Ectodermal cell (in vitro differentiated cells): ENCODE data around the gene SPINT2.
A peak's percentile ranks its signal among the peaks of the same experiment; 100 is the strongest.

Source experiments
- H3K27ac ChIP-seq: 2 replicates; pipeline ENCODE4 v1.7.0; 2013; ENCODE audit warnings: mild to moderate bottlenecking, low read depth, low read length; ENCODE audit not compliant: insufficient read depth, poor library complexity, severe bottlenecking
- H3K27me3 ChIP-seq: 2 replicates; pipeline ENCODE4 v1.7.0; 2013; ENCODE audit warnings: mild to moderate bottlenecking, low read length; ENCODE audit not compliant: insufficient read depth, control insufficient read depth, poor library complexity, severe bottlenecking
- H3K36me3 ChIP-seq: one replicate; pipeline ENCODE4 v1.7.0; 2013; ENCODE audit warnings: low read length; ENCODE audit not compliant: control insufficient read depth, insufficient read depth
- H3K4me1 ChIP-seq: one replicate; pipeline ENCODE4 v1.7.0; 2013; ENCODE audit warnings: low read length; ENCODE audit not compliant: control insufficient read depth, insufficient read depth
- H3K4me3 ChIP-seq: 2 replicates; pipeline ENCODE4 v1.7.0; 2013; ENCODE audit warnings: low read depth, low read length, control low read depth; ENCODE audit not compliant: insufficient read depth
- H3K9me3 ChIP-seq: 2 replicates; pipeline ENCODE4 v1.7.0; 2013; ENCODE audit warnings: mild to moderate bottlenecking, low read length, moderate library complexity; ENCODE audit not compliant: control insufficient read depth
- WGBS, 2 experiments: methylation state at CpG; one replicate each; pipeline ENCODE4 v1.1.7; 2013; ENCODE audit warnings: missing lambda C conversion rate in 2 of 2; 5-methylcytosine and 5-hydroxymethylcytosine counted together

Gene SPINT2

GRCh38 chr19:38281811-38282566 lies 17.6 kb downstream of the SPINT2 start:
- Histone ChIP-seq H3K36me3 (no peaks in the 10 kb centered on the region), H3K4me3 (no peak overlapping the region), H3K9me3 (no peaks in the 10 kb centered on the region), H3K27me3 (no peaks in the 10 kb centered on the region), H3K27ac (no peak overlapping the region), H3K4me1 (peaks cover 10% of the 10 kb centered on the region)
- WGBS, 2 experiments = 86% methylated on average over 7 of the region's 7 CpGs

- no peaks in the 10 kb centered on the region for H3K36me3 ChIP-seq
Measured at GRCh38 chr19:38283271-38283670, 18.9 kb downstream of the SPINT2 start.

DNA sequence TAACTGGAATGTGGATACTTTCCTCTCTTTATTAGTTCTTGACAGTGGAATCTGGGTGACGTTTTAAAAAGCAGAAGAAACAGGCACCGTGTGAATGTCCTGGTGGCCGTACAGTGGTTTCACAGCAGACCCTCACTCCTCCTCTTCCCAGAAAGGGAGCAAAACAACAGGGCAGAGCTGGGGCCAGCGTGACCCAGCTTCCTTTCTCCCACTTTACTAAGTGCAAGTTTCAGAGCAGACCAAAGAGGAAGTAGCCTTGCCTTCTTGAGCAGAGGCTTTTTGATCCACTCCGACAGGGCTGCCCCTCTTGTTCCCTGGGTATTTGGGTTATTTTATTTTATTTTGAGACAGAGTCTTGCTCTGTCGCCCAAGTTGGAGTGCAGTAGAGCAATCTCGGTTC lies 20.0 kb downstream of the SPINT2 start:
- H3K4me3 ChIP-seq = no peak overlapping the region
- H3K9me3 ChIP-seq = no peaks in the 10 kb centered on the region
- no peak overlapping the region for H3K27ac ChIP-seq
- no peaks in the 10 kb centered on the region for H3K36me3 ChIP-seq
- H3K4me1 ChIP-seq = peaks cover 17% of the 10 kb centered on the region
- WGBS, 2 experiments = 94% methylated on average over 7 of the region's 7 CpGs
- H3K27me3 ChIP-seq = no peaks in the 10 kb centered on the region

More at GRCh38 chr19:38283271-38283670, 18.9 kb downstream of the SPINT2 start:
- no peak overlapping the region for H3K27ac ChIP-seq
- no peaks in the 10 kb centered on the region for H3K9me3 ChIP-seq
- H3K4me3 ChIP-seq = no peak overlapping the region
- WGBS, 2 experiments = 95 to 96% methylated on average over 8 of the region's 8 CpGs
- H3K27me3 ChIP-seq = no peaks in the 10 kb centered on the region
- H3K4me1 ChIP-seq = peaks cover 16% of the 10 kb centered on the region

- Histone ChIP-seq H3K27me3 (no peaks in the 10 kb centered on the region), H3K36me3 (no peaks in the 10 kb centered on the region), H3K27ac (no peak overlapping the region), H3K9me3 (no peaks in the 10 kb centered on the region), H3K4me1 (peaks cover 17% of the 10 kb centered on the region), H3K4me3 (no peak overlapping the region)
- WGBS, 2 experiments = 91 to 100% methylated on average over 5 of the region's 5 CpGs
Measured at GRCh38 chr19:38285567-38285966, 21.2 kb downstream of the SPINT2 start.

- H3K36me3 ChIP-seq = no peaks in the 10 kb centered on the region
- H3K4me1 ChIP-seq = peaks cover 17% of the 10 kb centered on the region
- peak overlapping the region; percentile 55 for H3K27ac ChIP-seq
- no peaks in the 10 kb centered on the region for H3K9me3 ChIP-seq
- WGBS, 2 experiments = 67 to 78% methylated on average over 9 of the region's 9 CpGs
- H3K4me3 ChIP-seq = no peak overlapping the region
- no peaks in the 10 kb centered on the region for H3K27me3 ChIP-seq
Measured at GRCh38 chr19:38287604-38288003, 23.2 kb downstream of the SPINT2 start.

GRCh38 chr19:38288123-38288855 lies 23.9 kb downstream of the SPINT2 start:
- Histone ChIP-seq H3K9me3 (no peaks in the 10 kb centered on the region), H3K4me1 (peaks cover 17% of the 10 kb centered on the region), H3K4me3 (no peak overlapping the region), H3K27me3 (no peaks in the 10 kb centered on the region), H3K27ac (peak overlapping the region; percentile 55), H3K36me3 (no peaks in the 10 kb centered on the region)
- 90 to 91% methylated on average over 16 of the region's 16 CpGs for WGBS, 2 experiments

DNA sequence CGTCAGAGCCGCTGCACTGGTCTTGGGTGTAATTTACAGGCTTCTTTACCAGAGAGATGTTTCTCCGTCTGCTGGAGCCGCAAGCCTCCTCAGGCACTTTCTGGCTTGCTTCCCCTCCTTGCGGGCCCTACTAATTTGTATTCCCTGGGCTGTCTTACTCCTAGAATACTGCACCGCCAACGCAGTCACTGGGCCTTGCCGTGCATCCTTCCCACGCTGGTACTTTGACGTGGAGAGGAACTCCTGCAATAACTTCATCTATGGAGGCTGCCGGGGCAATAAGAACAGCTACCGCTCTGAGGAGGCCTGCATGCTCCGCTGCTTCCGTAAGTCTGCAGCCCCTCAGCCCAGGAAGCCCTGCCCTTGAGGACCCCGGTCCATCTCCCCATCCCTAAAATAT lies 25.6 kb downstream of the SPINT2 start:
- WGBS, 2 experiments = 95 to 96% methylated on average over 15 of the region's 15 CpGs
- Histone ChIP-seq H3K27ac (no peak overlapping the region), H3K4me1 (peaks cover 17% of the 10 kb centered on the region), H3K27me3 (no peaks in the 10 kb centered on the region), H3K4me3 (no peak overlapping the region), H3K36me3 (no peaks in the 10 kb centered on the region), H3K9me3 (no peaks in the 10 kb centered on the region)

GRCh38 chr19:38290631-38291147 lies 26.3 kb downstream of the SPINT2 start:
- WGBS, 2 experiments = 96% methylated on average over 13 of the region's 13 CpGs
- Histone ChIP-seq H3K27me3 (no peaks in the 10 kb centered on the region), H3K27ac (no peak overlapping the region), H3K4me3 (no peak overlapping the region), H3K9me3 (no peaks in the 10 kb centered on the region), H3K4me1 (peaks cover 17% of the 10 kb centered on the region), H3K36me3 (no peaks in the 10 kb centered on the region)

GRCh38 chr19:38291855-38292254 lies 27.5 kb downstream of the SPINT2 start:
- 92 to 94% methylated on average over 15 of the region's 15 CpGs for WGBS, 2 experiments

GRCh38 chr19:38293281-38293680 lies 28.9 kb downstream of the SPINT2 start:
- no peaks in the 10 kb centered on the region for H3K9me3 ChIP-seq
- H3K27me3 ChIP-seq = no peaks in the 10 kb centered on the region
- no peak overlapping the region for H3K4me3 ChIP-seq
- no peaks in the 10 kb centered on the region for H3K36me3 ChIP-seq
- H3K4me1 ChIP-seq = peaks cover 7% of the 10 kb centered on the region
- 88 to 92% methylated on average over 9 of the region's 9 CpGs for WGBS, 2 experiments
- no peak overlapping the region for H3K27ac ChIP-seq

More at GRCh38 chr19:38291855-38292254, 27.5 kb downstream of the SPINT2 start:
- Histone ChIP-seq H3K27ac (no peak overlapping the region), H3K36me3 (no peaks in the 10 kb centered on the region), H3K4me1 (peaks cover 17% of the 10 kb centered on the region), H3K4me3 (no peak overlapping the region), H3K27me3 (no peaks in the 10 kb centered on the region), H3K9me3 (no peaks in the 10 kb centered on the region)
